PC-9 (cell line): Measurements from ENCODE around the gene FAM3C.

Experiments used
- EZH2 ChIP-seq: fragments of 200-600 bp; sonication (generic); IDR thresholded peaks from 2 replicates; pipeline ENCODE4 v1.8.0; 2017; ENCODE audit warnings: antibody characterized with exemption, low read depth
- TF ChIP-seq, protein P1 (sequence below): fragments of 200-600 bp; sonication (generic); conservative IDR thresholded peaks from 2 replicates; pipeline ENCODE4 v1.6.1; 2017; ENCODE audit warnings: mixed run types, antibody characterized with exemption, mild to moderate bottlenecking, moderate library complexity

DNA sequence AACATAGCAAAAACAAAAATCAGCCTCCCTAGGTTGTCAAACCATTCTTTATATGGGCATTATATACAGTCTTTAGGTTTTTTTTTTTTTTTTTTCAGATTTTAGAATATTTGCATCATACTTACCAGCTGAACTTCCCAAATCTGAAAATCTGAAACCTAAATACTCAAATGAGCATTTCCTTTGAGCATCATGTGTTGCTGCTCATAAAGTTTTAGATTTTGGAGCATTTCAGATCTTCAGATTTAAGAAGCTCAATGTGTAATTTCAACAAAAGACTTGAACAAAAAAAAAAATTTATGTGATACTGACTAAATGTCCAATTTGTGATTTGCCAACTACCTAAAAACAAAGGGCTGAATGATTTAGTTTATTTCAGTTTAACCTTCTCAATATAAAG is 13.6 kb downstream of the FAM3C start:
- TF ChIP-seq EZH2 = no peak
- TF ChIP-seq, protein P1, sequence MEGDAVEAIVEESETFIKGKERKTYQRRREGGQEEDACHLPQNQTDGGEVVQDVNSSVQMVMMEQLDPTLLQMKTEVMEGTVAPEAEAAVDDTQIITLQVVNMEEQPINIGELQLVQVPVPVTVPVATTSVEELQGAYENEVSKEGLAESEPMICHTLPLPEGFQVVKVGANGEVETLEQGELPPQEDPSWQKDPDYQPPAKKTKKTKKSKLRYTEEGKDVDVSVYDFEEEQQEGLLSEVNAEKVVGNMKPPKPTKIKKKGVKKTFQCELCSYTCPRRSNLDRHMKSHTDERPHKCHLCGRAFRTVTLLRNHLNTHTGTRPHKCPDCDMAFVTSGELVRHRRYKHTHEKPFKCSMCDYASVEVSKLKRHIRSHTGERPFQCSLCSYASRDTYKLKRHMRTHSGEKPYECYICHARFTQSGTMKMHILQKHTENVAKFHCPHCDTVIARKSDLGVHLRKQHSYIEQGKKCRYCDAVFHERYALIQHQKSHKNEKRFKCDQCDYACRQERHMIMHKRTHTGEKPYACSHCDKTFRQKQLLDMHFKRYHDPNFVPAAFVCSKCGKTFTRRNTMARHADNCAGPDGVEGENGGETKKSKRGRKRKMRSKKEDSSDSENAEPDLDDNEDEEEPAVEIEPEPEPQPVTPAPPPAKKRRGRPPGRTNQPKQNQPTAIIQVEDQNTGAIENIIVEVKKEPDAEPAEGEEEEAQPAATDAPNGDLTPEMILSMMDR = no peak
